Calu3 (cell line): ENCODE results near the gene RTKN. TPM values are rescaled to one million over a fixed set of nuclear protein-coding genes. Genes with fewer than 3 reads are reported as not detected.

Experiments
- BruUV-seq: library from RNA; stranded (reverse); fragments of 400-500 nt; replicated peaks from 2 replicates; lab custom pipeline; 2021; lab: Mats Ljungman, UMichigan
- CTCF ChIA-PET: fragments of 300-600 bp; sonication (Branson Sonifier 250); formaldehyde crosslinking; loops from one replicate; lab custom pipeline; 2022; ENCODE audit warnings: antibody characterized with exemption; lab: Charles Lee
- DNase-seq: peaks from one replicate; pipeline ENCODE4 v3.0.0; 2022
- H3K27ac Mint-ChIP-seq: one replicate; pipeline ENCODE4 v1.8.0; 2022; ENCODE audit warnings: mixed read lengths; ENCODE audit not compliant: unreplicated experiment
- H3K27me3 Mint-ChIP-seq: one replicate; pipeline ENCODE4 v1.8.0; 2022; ENCODE audit warnings: mixed read lengths; ENCODE audit not compliant: unreplicated experiment
- H3K36me3 Mint-ChIP-seq: one replicate; pipeline ENCODE4 v1.8.0; 2022; ENCODE audit warnings: mild to moderate bottlenecking, moderate library complexity, mixed read lengths; ENCODE audit not compliant: insufficient read depth, unreplicated experiment
- H3K4me1 Mint-ChIP-seq: one replicate; pipeline ENCODE4 v1.8.0; 2022; ENCODE audit warnings: mild to moderate bottlenecking, low read depth, mixed read lengths; ENCODE audit not compliant: unreplicated experiment
- H3K4me3 Mint-ChIP-seq: one replicate; pipeline ENCODE4 v1.8.0; 2022; ENCODE audit warnings: mild to moderate bottlenecking, low read depth, moderate library complexity, mixed read lengths; ENCODE audit not compliant: unreplicated experiment
- H3K9me3 Mint-ChIP-seq: one replicate; pipeline ENCODE4 v1.8.0; 2022; ENCODE audit warnings: low read depth, mixed read lengths; ENCODE audit not compliant: unreplicated experiment
- intact Hi-C: fragments of 100-400 bp; cut with micrococcal nuclease; formaldehyde crosslinking; loops from one replicate; pipeline ENCODE4 v1.10.0; 2022; ENCODE audit not compliant: unreplicated experiment
- total RNA-seq: library from RNA; stranded (reverse); gene quantifications from 2 replicates; pipeline ENCODE4 v1.2.3, GENCODE V29; 2022
- TF ChIP-seq, protein P1 (sequence below): fragments of 200-600 bp; IDR thresholded peaks from one replicate; pipeline ENCODE4 v1.8.0; 2022; ENCODE audit warnings: antibody characterized with exemption; ENCODE audit not compliant: unreplicated experiment

The RTKN gene
- total RNA-seq, 1 experiment from 2014 or later, result 97.6 TPM

DNA sequence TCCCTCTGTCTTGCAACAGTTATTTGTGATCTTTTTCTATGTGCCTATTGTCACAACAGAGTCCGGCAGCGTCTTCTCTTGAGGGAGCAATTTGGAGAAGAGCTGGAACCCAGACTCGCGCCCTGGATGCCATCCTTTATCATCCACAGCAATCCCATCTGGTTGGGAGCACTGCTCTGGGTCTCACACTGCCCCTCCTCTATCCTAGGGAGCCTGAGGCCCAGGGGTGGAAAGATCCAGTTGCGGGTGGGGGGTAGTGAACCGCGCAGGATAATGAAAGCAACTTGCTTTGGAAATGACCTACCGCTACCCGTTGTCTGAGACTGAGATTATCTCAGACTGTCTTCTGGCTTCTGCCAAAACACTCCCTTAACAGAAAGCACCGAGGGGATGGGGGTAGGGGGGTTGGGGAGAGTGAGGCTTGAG is 17.2 kb upstream of the RTKN start:
- CTCF ChIA-PET, result interaction anchor here (1.2 kb wide), 1 partner anchor 73 kb away, joined by 5 read pairs; no protein-coding TSS in a partner anchor
- intact Hi-C loops, result no loop called here
- Mint-ChIP-seq H3K36me3 (peaks cover 91% of the 10 kb centered on the region), H3K9me3 (no peaks in the 10 kb centered on the region), H3K27me3 (no peaks in the 10 kb centered on the region), H3K4me3 (peak overlapping the region; percentile 83), H3K4me1 (peaks cover 42% of the 10 kb centered on the region), H3K27ac (peak overlapping the region; percentile 94)
- TF ChIP-seq, protein P1, sequence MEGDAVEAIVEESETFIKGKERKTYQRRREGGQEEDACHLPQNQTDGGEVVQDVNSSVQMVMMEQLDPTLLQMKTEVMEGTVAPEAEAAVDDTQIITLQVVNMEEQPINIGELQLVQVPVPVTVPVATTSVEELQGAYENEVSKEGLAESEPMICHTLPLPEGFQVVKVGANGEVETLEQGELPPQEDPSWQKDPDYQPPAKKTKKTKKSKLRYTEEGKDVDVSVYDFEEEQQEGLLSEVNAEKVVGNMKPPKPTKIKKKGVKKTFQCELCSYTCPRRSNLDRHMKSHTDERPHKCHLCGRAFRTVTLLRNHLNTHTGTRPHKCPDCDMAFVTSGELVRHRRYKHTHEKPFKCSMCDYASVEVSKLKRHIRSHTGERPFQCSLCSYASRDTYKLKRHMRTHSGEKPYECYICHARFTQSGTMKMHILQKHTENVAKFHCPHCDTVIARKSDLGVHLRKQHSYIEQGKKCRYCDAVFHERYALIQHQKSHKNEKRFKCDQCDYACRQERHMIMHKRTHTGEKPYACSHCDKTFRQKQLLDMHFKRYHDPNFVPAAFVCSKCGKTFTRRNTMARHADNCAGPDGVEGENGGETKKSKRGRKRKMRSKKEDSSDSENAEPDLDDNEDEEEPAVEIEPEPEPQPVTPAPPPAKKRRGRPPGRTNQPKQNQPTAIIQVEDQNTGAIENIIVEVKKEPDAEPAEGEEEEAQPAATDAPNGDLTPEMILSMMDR, result no peak
- no TSS peak for BruUV-seq
- no peak for DNase-seq

DNA sequence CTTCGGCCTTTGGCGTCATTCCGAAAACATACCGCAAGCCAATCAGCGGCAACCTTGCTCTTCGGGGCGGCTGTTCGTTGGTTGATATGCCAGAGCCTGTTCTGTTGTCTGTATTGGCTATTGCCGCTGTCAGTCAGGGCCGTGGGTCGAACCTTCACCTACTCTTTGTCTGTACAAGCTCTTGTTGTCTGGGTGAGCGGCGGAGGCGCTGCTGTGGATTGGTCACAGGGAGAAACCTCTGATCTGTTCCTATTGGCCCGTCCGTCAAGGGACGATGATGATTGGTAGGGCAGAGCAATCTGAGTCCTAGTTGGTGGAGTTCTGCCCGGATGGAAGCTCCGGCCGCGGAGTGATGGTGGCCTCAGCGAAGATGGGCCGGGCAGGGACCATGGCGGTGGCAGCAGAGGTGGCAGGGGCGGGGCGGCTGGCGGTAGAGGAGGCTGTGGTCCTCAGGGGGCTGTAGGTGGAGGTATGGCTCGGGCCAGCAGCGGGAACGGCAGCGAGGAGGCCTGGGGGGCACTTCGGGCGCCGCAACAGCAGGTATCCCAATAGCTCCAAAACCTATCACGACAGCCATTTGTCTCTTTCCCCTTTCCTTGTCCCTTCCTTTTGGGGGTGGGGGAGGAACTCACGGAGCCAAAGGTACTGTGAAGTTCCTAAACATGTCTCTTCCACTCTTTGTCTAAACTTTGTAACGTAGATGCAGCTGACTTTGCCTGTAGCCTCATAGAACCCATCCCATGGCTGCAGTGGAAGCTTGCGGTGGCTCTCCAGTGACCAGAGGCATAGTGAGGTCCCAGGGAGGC is 16.6 kb upstream of the RTKN start, which contains the start of gene WBP1:
Gene WBP1 (plus strand): TSS at position 307 of the 806 bp plus-strand sequence. CDS start 165 bp downstream, at position 472.
- H3K9me3 Mint-ChIP-seq, result no peaks in the 10 kb centered on the region
- H3K27me3 Mint-ChIP-seq, result peaks cover 3% of the 10 kb centered on the region
- DNase-seq, result peak; percentile 98
- intact Hi-C loops, result no loop called here
- H3K36me3 Mint-ChIP-seq, result peaks cover 86% of the 10 kb centered on the region
- TSS peak; percentile 45 for BruUV-seq
- peak within 1 kb of the TSS; percentile 83 for H3K4me3 Mint-ChIP-seq
- peaks cover 42% of the 10 kb centered on the region for H3K4me1 Mint-ChIP-seq
- TF ChIP-seq, protein P1, result no peak
- CTCF ChIA-PET, result interaction anchor here (0.8 to 1.4 kb wide), 5 partner anchors 14 to 74 kb away, joined by 3 to 5 read pairs (median 4); partner anchors contain the start of genes CCDC142 and TTC31
- peak within 1 kb of the TSS; percentile 94 for H3K27ac Mint-ChIP-seq

DNA sequence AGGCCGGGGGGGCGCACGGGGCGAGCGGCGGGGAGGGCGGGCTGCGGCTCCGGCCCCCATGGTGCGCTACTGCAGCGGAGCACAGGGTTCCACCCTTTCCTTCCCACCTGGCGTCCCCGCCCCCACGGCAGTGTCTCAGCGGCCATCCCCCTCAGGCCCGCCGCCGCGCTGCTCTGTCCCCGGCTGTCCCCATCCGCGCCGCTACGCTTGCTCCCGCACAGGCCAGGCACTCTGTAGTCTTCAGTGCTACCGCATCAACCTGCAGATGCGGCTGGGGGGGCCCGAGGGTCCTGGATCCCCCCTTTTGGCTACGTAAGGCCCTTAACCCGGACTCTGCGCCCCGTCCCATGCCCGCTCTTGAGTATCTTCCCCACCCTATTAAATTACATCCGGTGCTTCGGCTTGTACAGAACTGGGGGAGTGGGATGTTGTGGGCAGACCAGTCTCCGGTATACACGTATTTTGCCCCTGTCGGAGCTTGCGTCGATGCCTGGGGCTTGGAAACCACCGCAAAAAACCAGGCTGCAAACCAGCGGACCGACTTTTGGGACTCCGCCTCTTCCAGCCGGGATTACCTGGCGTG is 15.9 kb upstream of the RTKN start:
- H3K27ac Mint-ChIP-seq, result peak overlapping the region; percentile 94
- peak overlapping the region; percentile 83 for H3K4me3 Mint-ChIP-seq
- intact Hi-C loops, result no loop called here
- H3K9me3 Mint-ChIP-seq, result no peaks in the 10 kb centered on the region
- peaks cover 10% of the 10 kb centered on the region for H3K27me3 Mint-ChIP-seq
- no TSS peak for BruUV-seq
- CTCF ChIA-PET, result interaction anchor here (0.8 to 1.4 kb wide), 6 partner anchors 12 to 74 kb away, joined by 3 to 5 read pairs (median 4); partner anchors contain the start of genes CCDC142 and TTC31
- peak; percentile 81 for DNase-seq
- TF ChIP-seq, protein P1, result no peak
- peaks cover 49% of the 10 kb centered on the region for H3K4me1 Mint-ChIP-seq
- H3K36me3 Mint-ChIP-seq, result peaks cover 79% of the 10 kb centered on the region

GRCh38 chr2:74457129-74457548 is 15.4 kb upstream of the RTKN start:
- peaks cover 74% of the 10 kb centered on the region for H3K36me3 Mint-ChIP-seq
- peaks cover 50% of the 10 kb centered on the region for H3K4me1 Mint-ChIP-seq
- H3K27ac Mint-ChIP-seq, result peak overlapping the region; percentile 94
- no peak for DNase-seq
- H3K9me3 Mint-ChIP-seq, result no peaks in the 10 kb centered on the region
- intact Hi-C loops, result no loop called here
- peak overlapping the region; percentile 83 for H3K4me3 Mint-ChIP-seq
- H3K27me3 Mint-ChIP-seq, result peaks cover 12% of the 10 kb centered on the region
- TF ChIP-seq, protein P1, result no peak
- CTCF ChIA-PET, result interaction anchor here (0.8 to 1.4 kb wide), 2 partner anchors 12 to 19 kb away, joined by 3 to 5 read pairs; no protein-coding TSS in a partner anchor
- no TSS peak for BruUV-seq
